Kidney epithelial cell (primary cell): ENCODE results near the gene WNT1. TPM values are rescaled to one million over a fixed set of nuclear protein-coding genes. Genes with fewer than 3 reads are reported as not detected.

Experiments
- DNase-seq: peaks from one replicate; pipeline ENCODE4 v3.0.0-alpha.2; 2010; ENCODE audit warnings: low read depth
- H3K27me3 ChIP-seq: 2 replicates; pipeline ENCODE4 v1.6.0; 2011; ENCODE audit warnings: low read length; ENCODE audit not compliant: control insufficient read depth, insufficient read depth
- H3K36me3 ChIP-seq: 2 replicates; pipeline ENCODE4 v1.5.1; 2011; ENCODE audit warnings: low read length; ENCODE audit not compliant: control insufficient read depth, insufficient read depth
- H3K4me3 ChIP-seq: 2 replicates; pipeline ENCODE4 v1.5.1; 2011; ENCODE audit warnings: low read depth, mild to moderate bottlenecking, control low read depth, low read length
- total RNA-seq: library from RNA; depleted of rRNA; stranded (reverse); fragments of >200 nt; gene quantifications from 2 replicates; pipeline ENCODE4 v1.2.3, GENCODE V29; 2015
- TF ChIP-seq, protein P1 (sequence below): IDR thresholded peaks from 2 replicates; pipeline ENCODE4 v1.5.1; 2011; ENCODE audit warnings: mild to moderate bottlenecking, moderate library complexity, low read length, control low read depth, inconsistent platforms; ENCODE audit not compliant: insufficient read depth, poor library complexity, severe bottlenecking

WNT1 gene
- total RNA-seq, 1 donor from 2014 or later = not detected

DNA sequence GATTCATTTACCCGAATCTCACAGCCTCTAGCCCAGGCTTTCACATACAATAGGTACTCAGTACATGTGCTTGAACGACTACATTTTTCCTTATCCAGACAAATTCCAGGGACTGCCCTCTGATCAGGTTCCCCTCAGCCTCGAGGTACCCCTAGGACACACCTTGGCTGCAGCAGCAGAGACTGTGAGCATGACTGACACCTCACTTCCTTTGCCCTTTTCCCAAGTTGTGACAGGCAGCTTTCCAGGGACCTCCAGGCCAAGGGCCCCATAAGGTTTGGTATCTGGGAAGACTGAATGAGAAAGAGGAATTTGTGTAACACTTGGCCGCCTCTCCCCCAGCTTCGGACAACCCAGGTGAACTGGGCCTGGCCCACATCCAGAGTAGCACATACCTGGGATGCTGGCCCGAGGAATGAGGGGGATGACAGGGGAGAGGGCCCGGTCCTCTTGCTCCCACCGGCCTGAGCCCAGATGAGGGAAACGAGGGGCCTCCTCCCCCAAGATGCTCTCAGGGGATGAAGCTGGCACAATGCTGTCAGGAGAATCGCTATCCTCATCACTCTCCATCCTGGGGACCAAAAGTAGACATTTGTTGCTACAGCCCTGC is 50.6 kb downstream of the WNT1 start:
- no peak for DNase-seq
- TF ChIP-seq, protein P1, sequence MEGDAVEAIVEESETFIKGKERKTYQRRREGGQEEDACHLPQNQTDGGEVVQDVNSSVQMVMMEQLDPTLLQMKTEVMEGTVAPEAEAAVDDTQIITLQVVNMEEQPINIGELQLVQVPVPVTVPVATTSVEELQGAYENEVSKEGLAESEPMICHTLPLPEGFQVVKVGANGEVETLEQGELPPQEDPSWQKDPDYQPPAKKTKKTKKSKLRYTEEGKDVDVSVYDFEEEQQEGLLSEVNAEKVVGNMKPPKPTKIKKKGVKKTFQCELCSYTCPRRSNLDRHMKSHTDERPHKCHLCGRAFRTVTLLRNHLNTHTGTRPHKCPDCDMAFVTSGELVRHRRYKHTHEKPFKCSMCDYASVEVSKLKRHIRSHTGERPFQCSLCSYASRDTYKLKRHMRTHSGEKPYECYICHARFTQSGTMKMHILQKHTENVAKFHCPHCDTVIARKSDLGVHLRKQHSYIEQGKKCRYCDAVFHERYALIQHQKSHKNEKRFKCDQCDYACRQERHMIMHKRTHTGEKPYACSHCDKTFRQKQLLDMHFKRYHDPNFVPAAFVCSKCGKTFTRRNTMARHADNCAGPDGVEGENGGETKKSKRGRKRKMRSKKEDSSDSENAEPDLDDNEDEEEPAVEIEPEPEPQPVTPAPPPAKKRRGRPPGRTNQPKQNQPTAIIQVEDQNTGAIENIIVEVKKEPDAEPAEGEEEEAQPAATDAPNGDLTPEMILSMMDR = no peak

DNA sequence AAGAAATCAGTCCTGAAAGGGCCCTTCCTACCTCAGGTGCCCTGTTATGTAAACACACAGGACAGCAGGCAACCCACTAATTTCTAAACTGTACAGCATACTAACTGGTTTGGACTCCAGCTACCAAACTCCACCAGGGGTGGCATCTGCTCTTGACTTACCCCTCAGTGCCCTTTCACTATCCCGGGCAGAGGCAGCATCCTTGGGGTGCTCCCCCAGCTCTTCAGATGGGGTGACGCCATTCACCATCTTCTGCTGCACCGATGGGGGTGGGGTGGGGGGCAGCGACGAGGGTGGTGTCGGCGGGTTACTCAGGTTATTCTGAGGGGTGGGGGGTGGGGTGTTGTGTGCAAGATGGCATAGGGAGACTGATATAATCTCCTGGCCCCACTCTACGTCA is 52.0 kb downstream of the WNT1 start:
- no peak for DNase-seq
- Histone ChIP-seq H3K27me3 (no peaks in the 10 kb centered on the region), H3K36me3 (peaks cover 7% of the 10 kb centered on the region), H3K4me3 (no peak overlapping the region)
- TF ChIP-seq, protein P1 = no peak

More for the DNA sequence above, 50.6 kb downstream of the WNT1 start:
- H3K36me3 ChIP-seq = peaks cover 9% of the 10 kb centered on the region
- no peak overlapping the region for H3K4me3 ChIP-seq
- no peaks in the 10 kb centered on the region for H3K27me3 ChIP-seq

DNA sequence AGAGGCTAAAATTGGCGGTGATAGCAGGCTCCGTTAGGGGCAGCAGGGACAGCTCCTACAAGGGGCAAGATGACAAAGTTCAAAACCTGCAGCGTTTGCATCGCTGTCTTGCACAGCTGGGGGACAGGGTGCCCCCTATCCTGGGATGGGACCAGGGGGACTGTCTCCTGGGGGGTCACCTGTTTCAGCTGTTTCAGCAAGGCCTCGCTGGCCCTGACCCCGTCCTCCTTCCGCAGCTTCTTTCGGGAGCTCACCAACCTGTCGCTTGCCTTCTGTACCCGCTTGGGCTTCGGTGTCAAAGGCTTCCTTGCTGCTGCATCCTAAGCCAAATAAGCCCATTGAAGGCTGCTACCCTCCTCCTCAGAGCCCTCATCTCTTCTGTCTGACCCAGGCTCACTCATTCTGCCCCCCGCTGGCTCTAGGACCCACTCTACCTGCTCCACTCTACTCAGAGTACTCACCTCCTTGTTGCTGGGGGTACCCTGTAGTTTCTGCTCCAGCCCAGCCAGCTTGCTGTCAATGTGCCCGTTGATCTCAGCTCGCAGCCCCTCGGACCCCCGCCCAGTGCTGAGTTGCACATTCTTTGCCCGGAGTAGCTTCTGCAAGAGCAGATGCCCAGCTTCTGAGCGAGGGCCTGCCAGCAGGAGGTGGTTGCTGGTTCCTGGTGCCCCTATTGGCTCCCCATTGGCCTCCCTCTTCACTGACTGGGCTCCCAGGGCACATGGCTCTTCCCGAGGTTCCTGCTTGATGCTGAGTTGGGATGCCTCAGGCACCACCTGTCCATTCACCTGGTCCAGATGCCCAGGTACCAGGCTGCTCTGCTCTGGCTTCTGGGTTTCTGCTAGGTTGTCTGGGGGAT is 52.8 kb downstream of the WNT1 start:
- TF ChIP-seq, protein P1 = no peak
- Histone ChIP-seq H3K4me3 (no peak overlapping the region), H3K27me3 (no peaks in the 10 kb centered on the region), H3K36me3 (peaks cover 7% of the 10 kb centered on the region)
- DNase-seq = no peak

DNA sequence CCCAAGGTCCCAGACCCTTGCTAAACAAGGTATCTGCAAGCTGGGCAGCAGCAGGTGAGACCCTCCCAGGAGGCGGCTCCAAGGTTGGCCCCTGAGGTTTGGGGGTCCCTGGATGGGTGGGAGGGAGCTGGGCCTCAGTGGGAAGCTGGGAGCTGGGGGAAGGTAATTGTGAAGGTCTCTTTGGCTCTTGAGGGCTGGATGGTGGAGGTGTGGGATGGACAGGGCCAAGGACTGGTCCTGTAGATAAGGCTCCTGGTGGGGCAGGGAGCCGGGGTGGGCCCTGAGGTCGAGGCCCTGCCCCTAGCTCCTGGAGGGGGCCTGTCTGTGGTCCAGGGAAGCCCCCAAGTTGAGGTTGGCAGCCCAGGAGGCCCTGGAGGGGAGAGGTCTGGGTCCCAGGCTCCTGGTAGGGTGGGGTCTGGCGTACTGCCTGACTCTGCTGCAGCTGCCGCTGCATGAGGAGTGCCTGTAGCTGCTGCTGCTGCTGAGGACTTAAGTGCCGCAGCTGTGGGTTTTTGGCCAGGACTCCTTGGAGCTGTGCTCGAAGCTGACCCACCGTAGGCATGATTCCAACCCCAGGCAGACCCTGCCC is 53.5 kb downstream of the WNT1 start:
- no peak overlapping the region for H3K4me3 ChIP-seq
- no peak for DNase-seq
- H3K36me3 ChIP-seq = peaks cover 6% of the 10 kb centered on the region
- TF ChIP-seq, protein P1 = no peak
- H3K27me3 ChIP-seq = no peaks in the 10 kb centered on the region

Other genes with a start within 250 kb of the WNT1 start
- 24.3 and 26.2 TPM in 2 replicates for gene ADCY6, start 189.2 kb upstream of the WNT1 start, total RNA-seq
- gene CACNB3, start 159.8 kb upstream of the WNT1 start, total RNA-seq = 24.5 and 25.4 TPM in 2 replicates
- gene DDX23, start 126.2 kb upstream of the WNT1 start, total RNA-seq = 64.1 and 65.1 TPM in 2 replicates
- gene RND1, start 112.5 kb upstream of the WNT1 start, total RNA-seq = 9.9 and 10.7 TPM in 2 replicates
- gene FKBP11, start 52.8 kb upstream of the WNT1 start, total RNA-seq = 12.4 and 14.8 TPM in 2 replicates
- 77.9 and 101 TPM in 2 replicates for gene ARF3, start 20.8 kb upstream of the WNT1 start, total RNA-seq
- not detected in 2 replicates for gene WNT10B, start 6.6 kb upstream of the WNT1 start, total RNA-seq
- gene DDN, start 21.1 kb downstream of the WNT1 start, total RNA-seq = 0.13 and 0.34 TPM in 2 replicates
- 57.0 and 68.5 TPM in 2 replicates for gene PRKAG1, start 40.5 kb downstream of the WNT1 start, total RNA-seq
- gene KMT2D, start 82.5 kb downstream of the WNT1 start, total RNA-seq = 68.9 and 71.8 TPM in 2 replicates
- 3.8 and 5.1 TPM in 2 replicates for gene RHEBL1, start 91.7 kb downstream of the WNT1 start, total RNA-seq
- gene DHH, start 116.5 kb downstream of the WNT1 start, total RNA-seq = 0.04 TPM in 1 of 2 replicates, not detected in the other
- gene LMBR1L, start 132.5 kb downstream of the WNT1 start, total RNA-seq = 67.9 and 74.3 TPM in 2 replicates
- gene TUBA1B, start 153.1 kb downstream of the WNT1 start, total RNA-seq = 739 and 794 TPM in 2 replicates
- 883 and 997 TPM in 2 replicates for gene TUBA1A, start 210.8 kb downstream of the WNT1 start, total RNA-seq